Measurements from ENCODE around the gene NEDD4L.

GRCh38 chr18:58432050-58432727, 388.2 kb downstream of the NEDD4L start:
- TF ChIP-seq CTCF (conservative IDR thresholded peaks at IDR 0.05) (no peak), EZH2 (IDR thresholded peaks at IDR 0.05; ENCODE audit: low read depth) (no peak)

Measured in PC-9 (cell line).